ENCODE measurements around the gene ITGA3.

DNA sequence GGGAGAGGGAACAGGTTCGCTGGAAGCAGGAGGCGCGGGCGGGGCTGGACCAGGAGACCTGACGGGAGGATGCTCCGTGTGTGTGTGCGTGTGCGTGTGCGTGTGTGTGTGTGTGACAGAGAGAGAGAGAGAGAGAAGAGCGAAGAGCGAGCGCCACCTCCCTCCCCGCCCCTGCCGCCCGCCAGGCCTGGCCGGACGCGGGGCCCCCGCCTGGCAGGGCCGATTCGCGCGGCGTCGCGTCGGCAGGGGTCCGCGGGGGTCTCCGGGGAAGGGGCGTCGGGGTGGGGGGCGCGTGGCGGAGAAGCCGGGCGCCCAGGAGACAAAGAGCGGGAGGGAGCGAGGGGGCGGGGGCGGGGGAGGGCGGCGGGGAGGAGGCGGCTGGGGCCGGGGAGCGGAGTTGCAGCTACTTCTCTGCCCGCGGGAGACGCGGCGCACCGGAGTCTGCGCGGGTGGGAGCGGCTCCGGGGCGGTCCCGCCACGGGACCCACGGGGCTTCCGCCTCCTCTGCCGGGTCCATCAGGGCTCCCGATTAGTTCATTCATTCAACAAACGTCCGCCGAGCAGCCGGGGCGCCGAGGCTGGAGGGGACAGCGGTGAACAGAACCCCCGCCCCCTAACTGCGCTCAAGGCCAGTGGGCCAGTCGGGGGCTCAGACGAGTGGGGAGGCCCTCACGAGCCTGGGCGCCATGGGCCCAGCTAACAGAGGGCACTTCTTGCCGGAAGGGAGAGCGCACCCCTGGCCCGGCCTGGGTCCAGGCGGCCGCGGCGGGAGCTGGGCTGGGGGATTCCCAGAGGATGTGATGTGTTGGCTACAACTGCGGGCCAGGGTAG is 74.0 kb downstream of the ITGA3 start, which contains the start of gene SAMD14:
- no peak for TF ChIP-seq POLR2A (IDR thresholded peaks at IDR 0.05)
- TF ChIP-seq, protein P1, sequence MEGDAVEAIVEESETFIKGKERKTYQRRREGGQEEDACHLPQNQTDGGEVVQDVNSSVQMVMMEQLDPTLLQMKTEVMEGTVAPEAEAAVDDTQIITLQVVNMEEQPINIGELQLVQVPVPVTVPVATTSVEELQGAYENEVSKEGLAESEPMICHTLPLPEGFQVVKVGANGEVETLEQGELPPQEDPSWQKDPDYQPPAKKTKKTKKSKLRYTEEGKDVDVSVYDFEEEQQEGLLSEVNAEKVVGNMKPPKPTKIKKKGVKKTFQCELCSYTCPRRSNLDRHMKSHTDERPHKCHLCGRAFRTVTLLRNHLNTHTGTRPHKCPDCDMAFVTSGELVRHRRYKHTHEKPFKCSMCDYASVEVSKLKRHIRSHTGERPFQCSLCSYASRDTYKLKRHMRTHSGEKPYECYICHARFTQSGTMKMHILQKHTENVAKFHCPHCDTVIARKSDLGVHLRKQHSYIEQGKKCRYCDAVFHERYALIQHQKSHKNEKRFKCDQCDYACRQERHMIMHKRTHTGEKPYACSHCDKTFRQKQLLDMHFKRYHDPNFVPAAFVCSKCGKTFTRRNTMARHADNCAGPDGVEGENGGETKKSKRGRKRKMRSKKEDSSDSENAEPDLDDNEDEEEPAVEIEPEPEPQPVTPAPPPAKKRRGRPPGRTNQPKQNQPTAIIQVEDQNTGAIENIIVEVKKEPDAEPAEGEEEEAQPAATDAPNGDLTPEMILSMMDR (IDR thresholded peaks at IDR 0.05) = no peak

Measured in thyroid gland (tissue), 4 donors.